Activated CD8-positive, alpha-beta T cell treated with anti-CD3 and anti-CD28 coated beads for 36 hours (primary cell): Measurements from ENCODE around the gene SEBOX. TPM values are rescaled to one million over a fixed set of nuclear protein-coding genes. Genes with fewer than 3 reads are reported as not detected.
A peak's percentile ranks its signal among the peaks of the same experiment; 100 is the strongest.

ENCODE experiments used
- ATAC-seq: fragments of 200-7000 bp; cut with Tn5 transposase; one replicate; pipeline ENCODE4 v1.10.0; 2021; ENCODE audit warnings: mild to moderate bottlenecking, moderate library complexity
- CTCF ChIA-PET: fragments of 350-600 bp; sonication (Branson Sonifier 250); formaldehyde crosslinking; loops from one replicate; lab custom pipeline; 2021; ENCODE audit warnings: antibody characterized with exemption; lab: Charles Lee
- POLR2A ChIA-PET: fragments of 350-600 bp; sonication (Branson Sonifier 250); formaldehyde crosslinking; loops from one replicate; lab custom pipeline; 2021; ENCODE audit warnings: antibody characterized with exemption; lab: Charles Lee
- DNase-seq: peaks from one replicate; pipeline ENCODE4 v3.0.0-alpha.2; 2020
- H3K27ac Mint-ChIP-seq: one replicate; pipeline ENCODE4 v1.8.0; 2021; ENCODE audit warnings: mild to moderate bottlenecking, mixed read lengths
- H3K27me3 Mint-ChIP-seq: one replicate; pipeline ENCODE4 v1.8.0; 2021; ENCODE audit warnings: mixed read lengths
- H3K36me3 Mint-ChIP-seq: one replicate; pipeline ENCODE4 v1.8.0; 2021; ENCODE audit warnings: low read depth, mixed read lengths
- H3K4me1 Mint-ChIP-seq: one replicate; pipeline ENCODE4 v1.8.0; 2021; ENCODE audit warnings: low read depth, mixed read lengths
- H3K4me3 Mint-ChIP-seq: one replicate; pipeline ENCODE4 v1.8.0; 2021; ENCODE audit warnings: mild to moderate bottlenecking, moderate library complexity, mixed read lengths
- H3K9me3 Mint-ChIP-seq: one replicate; pipeline ENCODE4 v1.8.0; 2021; ENCODE audit warnings: mixed read lengths
- CTCF ChIP-seq: fragments of 200-600 bp; IDR thresholded peaks from one replicate; pipeline ENCODE4 v1.8.0; 2022; ENCODE audit warnings: antibody characterized with exemption, mild to moderate bottlenecking
- intact Hi-C: fragments of 100-400 bp; cut with micrococcal nuclease; formaldehyde crosslinking; loops from one replicate; pipeline ENCODE4 v1.10.0; 2022
- total RNA-seq, 2 experiments: library from RNA; stranded (reverse); gene quantifications; one replicate each; pipeline ENCODE4 v1.2.3, GENCODE V29; 2021

The SEBOX gene
- total RNA-seq, 2 experiments from 2014 or later: not detected

- H3K27ac Mint-ChIP-seq: no peak overlapping the region
- H3K36me3 Mint-ChIP-seq: peaks cover 12% of the 10 kb centered on the region
- peaks cover 31% of the 10 kb centered on the region for H3K4me1 Mint-ChIP-seq
- ChIA-PET POLR2A (interaction anchor here (1.0 to 1.1 kb wide), 2 partner anchors 18 to 22 kb away, joined by 3 to 4 read pairs; no protein-coding TSS in a partner anchor), CTCF (interaction anchor here (1.2 to 1.7 kb wide), 2 partner anchors 10 to 87 kb away, joined by 3 to 7 read pairs; no protein-coding TSS in a partner anchor)
- no peak for DNase-seq
- no peak for TF ChIP-seq CTCF
- intact Hi-C loops: no loop called here
- ATAC-seq: no peak
- no peak overlapping the region for H3K4me3 Mint-ChIP-seq
- no peaks in the 10 kb centered on the region for H3K27me3 Mint-ChIP-seq
- H3K9me3 Mint-ChIP-seq: no peaks in the 10 kb centered on the region
Measured at GRCh38 chr17:28338056-28338768, 26.8 kb downstream of the SEBOX start.

GRCh38 chr17:28335959-28336871 is 28.8 kb downstream of the SEBOX start:
- ChIA-PET POLR2A (interaction anchor here (0.6 to 3.6 kb wide), 9 partner anchors 10 to 241 kb away, joined by 3 to 29 read pairs (median 4); partner anchors contain the start of genes ALDOC, POLDIP2, SEBOX and TMEM97), CTCF (interaction anchor here (0.8 to 2.7 kb wide), 9 partner anchors 10 to 531 kb away, joined by 3 to 19 read pairs (median 7); partner anchors contain the start of genes POLDIP2 and TMEM97)
- no peaks in the 10 kb centered on the region for H3K27me3 Mint-ChIP-seq
- peaks cover 2% of the 10 kb centered on the region for H3K36me3 Mint-ChIP-seq
- H3K4me1 Mint-ChIP-seq: peaks cover 31% of the 10 kb centered on the region
- TF ChIP-seq CTCF: no peak
- peak overlapping the region; percentile 80 for H3K27ac Mint-ChIP-seq
- H3K9me3 Mint-ChIP-seq: no peaks in the 10 kb centered on the region
- intact Hi-C loops: no loop called here
- H3K4me3 Mint-ChIP-seq: peak overlapping the region; percentile 84
- ATAC-seq: peak; percentile 1
- peak; percentile 60 for DNase-seq

GRCh38 chr17:28335201-28335958 is 29.6 kb downstream of the SEBOX start, which contains the start of the genes IFT20 and TNFAIP1:
IFT20 (minus strand) TSS chr17:28335472; CDS start chr17:28331985, 3,487 bp downstream.
TNFAIP1 (plus strand) TSS chr17:28335761; CDS start chr17:28339522, 3,761 bp downstream.
- H3K4me3 Mint-ChIP-seq: peak within 1 kb of the TSS; percentile 84
- peaks cover 31% of the 10 kb centered on the region for H3K4me1 Mint-ChIP-seq
- DNase-seq: peak; percentile 99
- no peaks in the 10 kb centered on the region for H3K9me3 Mint-ChIP-seq
- CTCF ChIA-PET: interaction anchor here (0.8 to 2.7 kb wide), 9 partner anchors 10 to 530 kb away, joined by 3 to 19 read pairs (median 7); partner anchors contain the start of genes POLDIP2 and TMEM97
- peak; percentile 98 for ATAC-seq
- H3K27ac Mint-ChIP-seq: peak within 1 kb of the TSS; percentile 80
- TF ChIP-seq CTCF: no peak
- no peaks in the 10 kb centered on the region for H3K36me3 Mint-ChIP-seq
- POLR2A ChIA-PET: interaction anchor here (0.8 to 3.6 kb wide), 10 partner anchors 10 to 218 kb away, joined by 3 to 29 read pairs (median 4); partner anchors contain the start of genes POLDIP2, SEBOX and TMEM97
- H3K27me3 Mint-ChIP-seq: no peaks in the 10 kb centered on the region
- intact Hi-C loops: no loop called here

- H3K36me3 Mint-ChIP-seq: no peaks in the 10 kb centered on the region
- H3K9me3 Mint-ChIP-seq: no peaks in the 10 kb centered on the region
- DNase-seq (peak; percentile 28), ATAC-seq (no peak)
- H3K27ac Mint-ChIP-seq: peak overlapping the region; percentile 73
- peak overlapping the region; percentile 84 for H3K4me3 Mint-ChIP-seq
- peaks cover 29% of the 10 kb centered on the region for H3K4me1 Mint-ChIP-seq
- CTCF ChIA-PET: interaction anchor here (1.1 to 2.7 kb wide), 7 partner anchors 9 to 83 kb away, joined by 3 to 19 read pairs (median 8); partner anchors contain the start of genes POLDIP2 and TMEM97
- POLR2A ChIA-PET: interaction anchor here (0.8 to 3.6 kb wide), 6 partner anchors 9 to 30 kb away, joined by 3 to 29 read pairs (median 8); partner anchors contain the start of genes POLDIP2, SEBOX and TMEM97
- intact Hi-C loops: no loop called here
- no peaks in the 10 kb centered on the region for H3K27me3 Mint-ChIP-seq
- no peak for TF ChIP-seq CTCF
Measured at GRCh38 chr17:28334666-28335200, 30.3 kb downstream of the SEBOX start.
